HG03175 (cell line): Measurements from ENCODE around the gene CIAO3.
"Not testable (repeated sequence)": the region's sequence is repeated elsewhere in the genome, so short reads cannot be mapped to it uniquely, and the experiment has no call there.

Experiments
- ATAC-seq: cut with Tn5 transposase; IDR thresholded peaks from one replicate; pipeline ENCODE4 v1.9.1; 2021; ENCODE audit warnings: mild to moderate bottlenecking, moderate library complexity; ENCODE audit not compliant: unreplicated experiment

The CIAO3 gene

DNA sequence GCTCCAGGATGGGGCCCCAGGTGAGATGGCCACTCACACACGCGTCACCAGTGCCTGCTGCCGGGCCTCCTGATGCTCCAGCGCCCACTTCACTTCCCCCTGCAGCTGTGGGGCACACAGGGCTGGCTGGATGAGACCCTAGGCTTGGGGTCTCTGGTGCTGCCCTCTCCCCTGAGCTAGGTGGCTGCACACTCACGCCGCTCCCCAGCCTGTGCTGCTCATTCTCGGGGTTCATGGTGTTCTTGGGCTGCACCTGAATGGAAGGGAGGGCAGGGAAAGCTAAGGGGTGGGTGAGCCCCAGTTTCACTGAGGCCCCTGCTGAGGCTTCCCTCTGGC lies 15.8 kb downstream of the CIAO3 start:
- no peak for ATAC-seq

DNA sequence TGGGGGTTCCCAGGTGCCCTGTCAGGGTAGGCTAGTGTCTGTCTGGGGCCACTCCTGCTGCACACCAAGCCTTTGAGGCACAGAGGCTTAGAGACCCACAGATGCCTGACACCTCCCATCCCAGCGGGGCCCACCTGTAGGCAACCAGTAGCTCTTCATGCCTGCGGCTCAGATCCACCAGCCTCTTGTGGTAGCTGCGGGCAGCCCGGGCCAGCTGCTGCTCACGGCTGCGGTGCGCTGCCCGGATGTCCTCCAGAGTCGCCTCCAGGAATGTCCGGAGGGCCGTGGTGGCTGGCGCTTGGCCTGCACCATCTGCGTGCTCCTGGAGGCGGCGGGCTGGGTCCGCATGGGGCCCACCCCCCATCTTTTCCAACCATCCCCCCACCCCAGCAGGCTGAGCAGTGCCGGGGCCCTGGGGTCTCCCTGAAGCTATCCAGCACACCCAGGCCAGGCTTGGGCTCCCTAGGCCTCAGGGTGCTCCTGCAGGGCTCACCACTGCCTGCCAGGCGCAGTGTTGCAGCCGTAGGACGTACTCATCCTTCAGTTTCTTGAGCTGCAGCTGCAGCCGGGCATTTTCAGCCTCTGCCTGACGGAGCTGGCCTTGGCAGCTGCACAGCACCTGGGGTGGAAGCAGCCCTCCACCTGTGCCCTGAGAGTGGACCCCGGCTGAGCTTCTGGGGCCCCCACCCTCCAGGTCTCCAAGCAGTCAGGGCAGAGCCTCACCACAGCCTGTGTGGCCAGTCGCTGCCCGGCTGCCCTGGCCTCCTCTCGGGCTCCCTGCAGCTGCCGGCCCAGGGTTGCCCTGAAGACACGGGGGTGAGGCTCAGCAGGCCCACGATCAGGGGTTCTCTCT lies 16.4 kb downstream of the CIAO3 start:
- no peak for ATAC-seq

GRCh38 chr16:723695-724094 lies 17.1 kb downstream of the CIAO3 start:
- no peak for ATAC-seq

DNA sequence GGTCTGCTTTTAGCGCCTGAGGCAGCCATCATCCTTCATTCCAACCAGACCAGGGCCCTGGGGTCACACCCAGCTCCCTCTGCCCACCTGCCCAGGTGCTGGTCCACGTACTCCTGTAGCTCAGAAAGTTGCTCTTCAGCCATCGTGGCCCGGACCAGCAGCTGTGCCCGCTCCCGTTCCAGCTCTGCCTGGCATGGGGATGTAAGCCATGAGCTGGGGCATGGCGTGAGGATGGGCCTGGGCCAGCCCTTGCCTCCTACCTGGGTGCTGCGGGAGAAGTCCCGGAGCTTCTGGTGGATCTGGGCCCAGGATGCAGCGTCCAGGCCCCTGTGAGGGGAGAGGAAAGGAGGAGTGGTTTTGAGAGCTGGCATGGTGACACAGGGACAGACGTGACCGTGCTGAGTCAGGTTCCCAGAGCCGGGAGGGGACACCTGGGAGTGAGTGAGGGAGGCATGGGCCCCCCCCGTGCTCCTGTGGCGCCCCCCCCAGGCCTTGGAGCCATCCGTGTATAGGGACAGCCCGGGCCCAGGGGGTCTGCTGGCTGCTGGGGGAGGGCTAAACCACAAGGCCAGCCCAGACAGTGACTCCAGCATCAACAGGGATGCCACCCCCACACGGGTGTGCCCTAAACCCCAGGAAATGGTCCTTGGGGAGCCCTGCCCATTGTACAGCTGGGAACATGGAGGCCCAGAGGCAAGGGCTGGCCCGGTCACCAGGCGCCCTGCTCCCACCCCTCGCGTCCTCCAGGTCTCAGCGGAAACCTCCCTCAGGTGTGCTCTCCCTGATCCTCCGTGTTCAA lies 17.8 kb downstream of the CIAO3 start:
- ATAC-seq, result no peak

- no peak for ATAC-seq
These were observed 18.8 kb downstream of the CIAO3 start for GRCh38 chr16:721765-722540.

GRCh38 chr16:720990-721764 lies 19.6 kb downstream of the CIAO3 start, which contains the start of gene ANTKMT:
Gene ANTKMT (plus strand): TSS chr16:721146. CDS start chr16:721275, 129 bp downstream.
- ATAC-seq, result peak; percentile 66

GRCh38 chr16:720447-720989 lies 20.3 kb downstream of the CIAO3 start:
- peak; percentile 26 for ATAC-seq

GRCh38 chr16:719815-720446 lies 20.9 kb downstream of the CIAO3 start:
- no peak for ATAC-seq

DNA sequence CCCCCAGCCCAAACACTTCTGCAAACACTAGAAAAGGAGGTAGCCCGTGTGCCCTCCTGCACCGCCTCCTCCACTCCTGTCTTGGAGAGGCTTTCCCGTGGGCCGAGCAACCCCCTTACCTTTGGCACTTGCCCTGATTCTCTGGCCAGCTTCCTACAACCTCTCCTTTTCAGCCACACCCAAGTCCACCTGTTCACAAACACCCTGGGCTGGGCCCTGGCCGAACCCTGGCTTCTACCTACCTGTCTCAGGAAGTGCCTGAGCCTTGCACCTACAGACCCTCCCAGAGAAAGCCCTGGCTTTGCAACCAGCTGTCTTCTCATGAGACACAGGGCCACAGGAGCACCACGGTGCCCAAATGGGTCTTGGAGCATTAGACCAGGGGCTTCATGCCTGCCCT lies 21.9 kb downstream of the CIAO3 start:
- no peak for ATAC-seq

DNA sequence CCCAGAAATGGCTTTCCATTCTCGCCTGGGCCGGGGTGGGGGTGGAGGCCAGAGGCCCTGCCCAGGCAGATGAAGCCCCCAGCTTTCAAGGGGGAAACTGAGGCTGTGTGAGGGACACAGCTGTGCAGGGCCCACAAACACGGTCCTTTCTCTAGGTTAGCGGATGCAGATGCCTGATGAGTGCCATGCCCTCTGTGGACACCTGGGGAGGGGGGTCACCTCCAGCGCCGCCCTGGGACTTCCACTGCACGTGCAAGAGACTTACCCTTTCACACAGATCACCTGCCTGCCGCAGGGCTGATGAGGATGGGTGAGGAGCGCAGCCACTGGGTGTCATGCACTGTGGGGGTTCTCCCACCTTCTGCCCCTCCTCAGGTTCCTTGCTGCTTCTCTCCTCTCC lies 22.4 kb downstream of the CIAO3 start:
- no peak for ATAC-seq

DNA sequence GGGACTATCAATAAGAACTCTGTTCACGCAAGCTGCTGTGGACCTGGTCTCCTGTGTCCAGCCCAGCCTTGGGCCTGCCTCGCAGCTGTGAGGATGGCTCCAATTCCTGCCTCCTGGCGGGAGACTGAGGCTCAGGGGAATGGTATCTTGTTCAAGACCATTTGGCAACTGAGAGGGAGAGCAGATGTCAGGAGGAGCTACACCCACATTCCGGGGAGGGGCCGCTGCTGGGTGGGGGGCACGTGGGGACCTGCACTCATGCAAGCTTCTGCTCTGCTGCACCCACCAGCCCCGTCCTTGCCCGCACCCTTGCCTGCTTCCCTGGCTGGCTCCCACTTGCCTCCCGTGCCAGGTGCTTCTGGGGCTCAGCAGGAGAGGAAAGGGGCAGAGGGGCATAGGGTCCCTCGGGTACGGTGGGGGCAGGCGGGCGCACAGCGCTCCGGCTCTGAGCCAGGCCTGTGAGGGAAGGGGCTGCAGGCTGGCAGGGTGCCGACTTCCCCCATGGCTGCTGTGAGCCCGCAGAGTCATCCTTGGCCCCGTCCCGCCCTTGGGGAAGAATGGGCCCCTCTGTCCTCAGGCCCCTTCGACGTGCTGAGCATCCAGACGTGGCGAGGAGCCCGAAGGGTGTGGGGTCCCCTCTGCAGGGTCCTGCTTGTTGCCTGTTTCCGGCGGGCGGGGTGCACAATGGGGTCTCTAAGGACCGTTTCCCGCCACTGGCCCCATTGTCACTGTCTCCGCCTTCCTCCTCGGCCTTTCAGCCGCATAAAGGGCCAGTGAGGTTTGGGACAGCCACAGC lies 23.1 kb downstream of the CIAO3 start:
- ATAC-seq, result no peak

GRCh38 chr16:716768-717325 lies 23.9 kb downstream of the CIAO3 start:
- ATAC-seq, result no peak

GRCh38 chr16:716200-716568 lies 24.6 kb downstream of the CIAO3 start:
- ATAC-seq, result no peak

- peak; percentile 9 for ATAC-seq
These were observed 25.2 kb downstream of the CIAO3 start for GRCh38 chr16:715477-716199.

DNA sequence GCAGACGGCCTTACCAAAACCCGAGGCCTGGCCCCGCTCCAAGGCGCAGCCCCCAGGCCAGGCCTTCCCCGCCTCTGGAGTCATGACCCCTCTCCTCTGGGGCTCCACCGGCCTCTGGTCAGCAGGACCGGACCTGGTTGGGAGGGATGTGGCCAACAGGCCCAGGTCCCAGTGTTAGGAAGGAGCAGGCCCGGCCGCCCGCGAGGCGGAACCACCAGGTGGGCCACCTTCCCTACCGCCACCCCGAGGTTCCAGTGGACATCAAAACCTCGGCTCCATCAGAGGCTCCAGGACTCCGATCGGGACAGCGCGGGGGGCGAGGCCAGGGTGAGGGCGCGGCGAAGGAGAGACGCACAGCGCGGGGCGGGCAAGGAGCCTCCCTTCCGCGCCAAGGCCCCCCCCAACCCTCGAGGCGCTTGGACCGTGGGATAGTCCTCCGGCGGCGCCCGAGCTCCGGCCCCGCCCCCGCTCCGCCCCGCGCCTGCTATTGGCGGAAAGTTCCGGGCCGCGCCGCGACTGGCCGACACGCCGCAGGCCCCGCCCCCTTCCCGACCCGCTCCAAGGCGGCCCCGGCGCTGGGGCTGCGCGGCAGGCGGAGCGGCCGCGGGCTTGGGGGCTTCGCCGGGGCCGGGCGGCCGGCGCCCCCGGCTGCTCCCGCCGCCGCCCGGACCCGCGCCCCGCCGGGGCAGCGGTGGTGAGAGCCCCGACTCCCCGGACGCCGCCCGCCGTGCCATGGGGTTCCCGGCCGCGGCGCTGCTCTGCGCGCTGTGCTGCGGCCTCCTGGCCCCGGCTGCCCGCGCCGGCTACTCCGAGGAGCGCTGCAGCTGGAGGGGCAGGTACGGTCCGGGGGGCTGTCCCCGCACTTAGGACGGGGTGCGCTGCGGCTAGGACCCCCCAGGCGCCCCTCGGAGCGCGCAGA lies 26.0 kb downstream of the CIAO3 start, which contains the start of gene METRN:
Gene METRN, plus strand, starts transcription at position 561 of the 919 bp plus-strand sequence. Its CDS starts 172 bp downstream, at position 733.
- peak; percentile 75 for ATAC-seq

- ATAC-seq, result no peak
These were observed 26.7 kb downstream of the CIAO3 start for GRCh38 chr16:714079-714478.

GRCh38 chr16:712740-713250 lies 28.0 kb downstream of the CIAO3 start:
- not testable (repeated sequence) for ATAC-seq
